Stimulated activated CD4-positive, alpha-beta T cell treated with anti-CD3 and anti-CD28 coated beads, Interleukin-15, amount 100 ng/mL, for 24 hours (primary cell): ENCODE data around the gene RTL5.

Experiments
- DNase-seq: peaks from one replicate; pipeline ENCODE4 v3.0.0-alpha.2; 2020

The RTL5 gene

GRCh38 chrX:72128881-72129280 is 2.8 kb downstream of the RTL5 start:
- DNase-seq: peak; percentile 46

- DNase-seq: no peak
Measured at GRCh38 chrX:72128183-72128834, 3.4 kb downstream of the RTL5 start.

GRCh38 chrX:72127332-72127731 is 4.4 kb downstream of the RTL5 start:
- no peak for DNase-seq

- DNase-seq: peak; percentile 83
Measured at GRCh38 chrX:72126539-72127140, 5.1 kb downstream of the RTL5 start.

GRCh38 chrX:72126048-72126415 is 5.7 kb downstream of the RTL5 start:
- DNase-seq: no peak

GRCh38 chrX:72125331-72126047 is 6.2 kb downstream of the RTL5 start:
- DNase-seq: no peak

- DNase-seq: no peak
Measured at GRCh38 chrX:72124540-72125201, 7.0 kb downstream of the RTL5 start.

- DNase-seq: no peak
Measured at GRCh38 chrX:72123471-72124185, 8.1 kb downstream of the RTL5 start.

GRCh38 chrX:72122621-72123337 is 8.9 kb downstream of the RTL5 start:
- DNase-seq: no peak

GRCh38 chrX:72121383-72121782 is 10.3 kb downstream of the RTL5 start:
- DNase-seq: no peak

GRCh38 chrX:72120837-72121236 is 10.9 kb downstream of the RTL5 start:
- DNase-seq: no peak

- DNase-seq: no peak
Measured at GRCh38 chrX:72117636-72118210, 14.0 kb downstream of the RTL5 start.

- no peak for DNase-seq
Measured at GRCh38 chrX:72115380-72115779, 16.3 kb downstream of the RTL5 start.

- no peak for DNase-seq
Measured at GRCh38 chrX:72114807-72115206, 16.9 kb downstream of the RTL5 start.

GRCh38 chrX:72114306-72114705 is 17.4 kb downstream of the RTL5 start:
- DNase-seq: no peak

GRCh38 chrX:72113461-72113860 is 18.3 kb downstream of the RTL5 start:
- no peak for DNase-seq

GRCh38 chrX:72110876-72111708 is 20.6 kb downstream of the RTL5 start:
- no peak for DNase-seq

- DNase-seq: no peak
Measured at GRCh38 chrX:72110051-72110875, 21.5 kb downstream of the RTL5 start.

- no peak for DNase-seq
Measured at GRCh38 chrX:72108666-72109065, 23.0 kb downstream of the RTL5 start.
